ENCODE results near the gene TRAPPC2L.
"Not testable (repeated sequence)": the region's sequence is repeated elsewhere in the genome, so short reads cannot be mapped to it uniquely, and the experiment has no call there.

Gene TRAPPC2L

DNA sequence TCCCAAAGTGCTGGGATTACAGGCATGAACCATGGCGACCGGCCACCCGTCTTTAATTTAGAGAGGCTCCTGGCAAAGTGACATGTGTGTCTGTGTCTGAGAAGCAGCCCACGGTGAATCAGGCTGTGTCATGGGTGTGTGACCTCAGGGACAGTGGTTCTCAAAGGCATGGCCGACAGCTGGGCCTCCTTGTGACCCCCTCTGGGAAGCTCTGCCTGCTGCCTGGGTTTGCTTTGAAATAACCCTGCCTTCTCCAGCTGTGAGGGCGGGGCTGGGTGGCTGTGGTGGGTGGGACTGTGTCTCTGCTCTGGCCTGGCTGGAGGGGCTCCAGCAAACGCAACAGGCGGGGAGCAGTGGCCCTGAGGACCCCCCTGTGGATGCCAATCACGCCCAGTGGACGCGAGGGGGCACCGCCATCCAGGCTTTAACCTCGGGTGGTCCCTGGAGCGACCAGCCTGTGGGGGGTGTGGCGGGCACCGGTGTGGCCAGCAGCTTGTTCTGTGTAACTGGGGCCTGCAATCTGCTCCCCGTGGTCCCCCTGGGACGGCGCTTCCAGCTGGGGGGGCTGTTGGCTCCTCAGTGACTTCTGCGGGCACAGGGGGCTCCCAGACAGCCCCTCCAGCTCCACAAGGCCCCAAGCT lies 36.4 kb upstream of the TRAPPC2L start:
- no peak overlapping the region for H3K14ac ChIP-seq (ENCODE audit: low read length)
- peak overlapping the region; percentile 44 for H3K9ac ChIP-seq (ENCODE audit: low read depth, low read length, poor library complexity)
- no peak overlapping the region for H3K18ac ChIP-seq (ENCODE audit: low read length)
- H3K4ac ChIP-seq (ENCODE audit: low read length): no peak overlapping the region
- H2AK5ac ChIP-seq (ENCODE audit: low read depth, low read length): no peak overlapping the region
- H3K27me3 ChIP-seq (ENCODE audit: control insufficient read depth in 3 of 3, insufficient read depth in 3 of 3, low read depth in 1 of 3, low read length in 3 of 3): no peaks in the 10 kb centered on the region
- no peak overlapping the region for H3K27ac ChIP-seq (replicated peaks; ENCODE audit: low read length)
- no peak overlapping the region for H2BK120ac ChIP-seq (ENCODE audit: low read depth, low read length)
- no peaks in the 10 kb centered on the region for H3K9me3 ChIP-seq (replicated peaks in 1 of 2; ENCODE audit: control insufficient read depth in 2 of 2, insufficient read depth in 1 of 2, low read depth in 1 of 2, low read length in 2 of 2)
- WGBS, 2 donors (ENCODE audit: extremely low coverage in 2 of 2, insufficient read length in 2 of 2, insufficient replicate concordance in 1 of 2): no CpG with 5 or more reads among the region's 20 CpGs
- H4K8ac ChIP-seq (ENCODE audit: low read depth, low read length): no peak overlapping the region
- no peak overlapping the region for H2AFZ ChIP-seq (ENCODE audit: low read length)
- H4K91ac ChIP-seq (ENCODE audit: low read depth, low read length, poor library complexity): no peak overlapping the region
- no peak overlapping the region for H2BK12ac ChIP-seq (ENCODE audit: low read length)
- no peak overlapping the region for H2BK15ac ChIP-seq (ENCODE audit: low read length)
- DNase-seq (ENCODE audit: low spot score): no peak
- no peaks in the 10 kb centered on the region for H3K79me1 ChIP-seq (ENCODE audit: low read depth, low read length)
- no peaks in the 10 kb centered on the region for H3K4me1 ChIP-seq (ENCODE audit: control insufficient read depth in 2 of 2, insufficient read depth in 1 of 2, low read depth in 1 of 2, low read length in 2 of 2)
- no peak overlapping the region for H3K4me2 ChIP-seq (ENCODE audit: insufficient read depth, low read length, poor library complexity, severe bottlenecking)
- H3K4me3 ChIP-seq (ENCODE audit: low read length in 2 of 2): no peak overlapping the region
- no peaks in the 10 kb centered on the region for H3K36me3 ChIP-seq (replicated peaks in 1 of 2; ENCODE audit: control insufficient read depth in 2 of 2, insufficient read depth in 2 of 2, low read length in 2 of 2)
- H2BK5ac ChIP-seq (ENCODE audit: low read length): no peak overlapping the region
- H3K23ac ChIP-seq (ENCODE audit: low read depth, low read length, poor library complexity): no peak overlapping the region

DNA sequence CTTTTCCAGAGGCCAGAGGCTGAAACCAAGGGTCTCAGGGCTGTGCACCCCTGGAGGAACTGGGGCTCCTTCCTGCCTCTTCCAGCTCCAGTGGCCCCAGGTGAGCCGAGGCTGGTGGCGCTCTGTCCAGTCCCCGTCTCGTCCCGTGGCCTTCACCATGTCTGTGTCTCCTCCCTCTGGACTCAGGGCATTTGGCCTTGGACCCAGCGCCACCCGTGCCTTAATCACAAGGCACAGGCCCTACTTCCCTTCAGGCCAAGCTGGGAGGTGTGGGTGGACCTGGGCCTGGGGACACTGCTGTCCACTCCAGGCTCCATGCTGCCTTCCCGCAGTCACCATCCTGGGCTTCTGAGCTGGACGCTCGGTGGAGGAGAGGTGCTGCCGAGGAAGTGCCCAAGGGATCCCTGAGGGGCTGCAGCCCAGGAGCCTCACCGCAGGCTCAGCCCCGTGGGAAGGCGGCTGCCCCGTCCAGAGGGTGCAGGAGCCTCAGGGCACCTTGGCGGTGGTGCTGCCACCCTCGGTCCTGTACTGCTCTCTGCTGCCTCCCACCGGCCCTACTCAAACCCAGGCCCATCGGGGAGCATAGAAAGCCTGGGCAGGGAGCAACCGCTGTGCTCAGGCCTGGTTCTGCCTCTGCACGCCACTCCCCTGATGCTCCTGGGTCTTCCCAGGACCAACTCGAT lies 35.6 kb upstream of the TRAPPC2L start:
- Histone ChIP-seq H3K14ac (ENCODE audit: low read length) (no peak overlapping the region), H3K9me3 (replicated peaks in 1 of 2; ENCODE audit: control insufficient read depth in 2 of 2, insufficient read depth in 1 of 2, low read depth in 1 of 2, low read length in 2 of 2) (no peaks in the 10 kb centered on the region), H3K4me3 (ENCODE audit: low read length in 2 of 2) (no peak overlapping the region), H2AK5ac (ENCODE audit: low read depth, low read length) (no peak overlapping the region), H4K91ac (ENCODE audit: low read depth, low read length, poor library complexity) (no peak overlapping the region), H2BK5ac (ENCODE audit: low read length) (peak overlapping the region; percentile 39), H3K9ac (ENCODE audit: low read depth, low read length, poor library complexity) (no peak overlapping the region), H3K4me2 (ENCODE audit: insufficient read depth, low read length, poor library complexity, severe bottlenecking) (peak overlapping the region; percentile 18), H3K23ac (ENCODE audit: low read depth, low read length, poor library complexity) (peak overlapping the region; percentile 65), H2BK15ac (ENCODE audit: low read length) (no peak overlapping the region), H3K4me1 (ENCODE audit: control insufficient read depth in 2 of 2, insufficient read depth in 1 of 2, low read depth in 1 of 2, low read length in 2 of 2) (no peaks in the 10 kb centered on the region), H2AFZ (ENCODE audit: low read length) (no peak overlapping the region), H4K8ac (ENCODE audit: low read depth, low read length) (no peak overlapping the region), H2BK12ac (ENCODE audit: low read length) (no peak overlapping the region), H2BK120ac (ENCODE audit: low read depth, low read length) (no peak overlapping the region), H3K27me3 (ENCODE audit: control insufficient read depth in 3 of 3, insufficient read depth in 3 of 3, low read depth in 1 of 3, low read length in 3 of 3) (no peaks in the 10 kb centered on the region), H3K18ac (ENCODE audit: low read length) (no peak overlapping the region), H3K4ac (ENCODE audit: low read length) (no peak overlapping the region), H3K27ac (replicated peaks; ENCODE audit: low read length) (no peak overlapping the region), H3K36me3 (replicated peaks in 1 of 2; ENCODE audit: control insufficient read depth in 2 of 2, insufficient read depth in 2 of 2, low read length in 2 of 2) (no peaks in the 10 kb centered on the region), H3K79me1 (ENCODE audit: low read depth, low read length) (no peaks in the 10 kb centered on the region)
- WGBS, 2 donors (ENCODE audit: extremely low coverage in 2 of 2, insufficient read length in 2 of 2, insufficient replicate concordance in 1 of 2): no CpG with 5 or more reads among the region's 22 CpGs
- no peak for DNase-seq (ENCODE audit: low spot score)

DNA sequence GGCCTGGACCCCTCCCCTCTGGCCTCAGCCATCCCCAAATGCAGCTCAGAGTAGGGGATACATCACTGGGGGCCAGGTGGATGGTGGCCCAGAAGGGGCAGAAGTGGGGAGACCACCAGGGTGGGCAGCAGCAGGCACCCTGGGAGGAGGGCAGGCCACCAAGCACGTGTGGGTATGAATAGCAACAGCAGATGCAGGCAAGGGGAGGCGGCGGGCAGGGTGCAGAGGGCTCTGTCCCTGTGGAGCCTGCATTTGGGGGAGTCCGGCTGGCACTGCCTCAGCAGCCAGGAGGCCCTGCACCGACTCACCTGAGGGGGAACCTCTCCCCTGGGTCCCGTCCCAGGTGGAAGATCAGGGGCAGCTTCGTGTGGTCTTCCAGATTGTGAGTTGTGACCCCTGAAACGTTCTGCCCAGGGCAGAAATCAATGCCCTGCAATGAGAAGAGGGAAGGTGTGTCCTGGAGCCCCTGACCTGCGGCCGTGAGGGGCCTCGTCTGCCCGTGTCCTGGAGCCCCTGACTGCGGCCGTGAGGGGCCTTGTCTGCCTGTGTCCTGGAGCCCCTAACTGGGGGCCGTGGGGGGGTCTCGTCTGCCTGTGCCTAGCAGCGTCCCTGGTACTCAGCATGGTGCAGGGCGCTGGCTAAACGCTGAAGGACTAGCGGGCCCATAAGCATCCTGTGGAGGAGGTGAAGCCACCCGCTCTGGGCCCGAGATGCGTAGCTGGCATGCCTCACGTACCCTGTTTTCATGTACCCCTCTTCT lies 34.5 kb upstream of the TRAPPC2L start:
- Histone ChIP-seq H3K4me3 (ENCODE audit: low read length in 2 of 2) (no peak overlapping the region), H3K4me1 (ENCODE audit: control insufficient read depth in 2 of 2, insufficient read depth in 1 of 2, low read depth in 1 of 2, low read length in 2 of 2) (no peaks in the 10 kb centered on the region), H2BK5ac (ENCODE audit: low read length) (peak overlapping the region; percentile 39), H3K18ac (ENCODE audit: low read length) (no peak overlapping the region), H3K79me1 (ENCODE audit: low read depth, low read length) (no peaks in the 10 kb centered on the region), H3K14ac (ENCODE audit: low read length) (no peak overlapping the region), H3K27me3 (ENCODE audit: control insufficient read depth in 3 of 3, insufficient read depth in 3 of 3, low read depth in 1 of 3, low read length in 3 of 3) (no peaks in the 10 kb centered on the region), H3K9ac (ENCODE audit: low read depth, low read length, poor library complexity) (no peak overlapping the region), H3K23ac (ENCODE audit: low read depth, low read length, poor library complexity) (peak overlapping the region; percentile 44), H2BK120ac (ENCODE audit: low read depth, low read length) (no peak overlapping the region), H3K4ac (ENCODE audit: low read length) (no peak overlapping the region), H2BK12ac (ENCODE audit: low read length) (no peak overlapping the region), H2AK5ac (ENCODE audit: low read depth, low read length) (no peak overlapping the region), H4K91ac (ENCODE audit: low read depth, low read length, poor library complexity) (no peak overlapping the region), H3K36me3 (replicated peaks in 1 of 2; ENCODE audit: control insufficient read depth in 2 of 2, insufficient read depth in 2 of 2, low read length in 2 of 2) (no peaks in the 10 kb centered on the region), H2AFZ (ENCODE audit: low read length) (no peak overlapping the region), H3K27ac (replicated peaks; ENCODE audit: low read length) (no peak overlapping the region), H2BK15ac (ENCODE audit: low read length) (no peak overlapping the region), H3K9me3 (replicated peaks in 1 of 2; ENCODE audit: control insufficient read depth in 2 of 2, insufficient read depth in 1 of 2, low read depth in 1 of 2, low read length in 2 of 2) (no peaks in the 10 kb centered on the region), H3K4me2 (ENCODE audit: insufficient read depth, low read length, poor library complexity, severe bottlenecking) (no peak overlapping the region), H4K8ac (ENCODE audit: low read depth, low read length) (no peak overlapping the region)
- WGBS, 2 donors (ENCODE audit: extremely low coverage in 2 of 2, insufficient read length in 2 of 2, insufficient replicate concordance in 1 of 2): no CpG with 5 or more reads among the region's 24 CpGs
- DNase-seq (ENCODE audit: low spot score): no peak

DNA sequence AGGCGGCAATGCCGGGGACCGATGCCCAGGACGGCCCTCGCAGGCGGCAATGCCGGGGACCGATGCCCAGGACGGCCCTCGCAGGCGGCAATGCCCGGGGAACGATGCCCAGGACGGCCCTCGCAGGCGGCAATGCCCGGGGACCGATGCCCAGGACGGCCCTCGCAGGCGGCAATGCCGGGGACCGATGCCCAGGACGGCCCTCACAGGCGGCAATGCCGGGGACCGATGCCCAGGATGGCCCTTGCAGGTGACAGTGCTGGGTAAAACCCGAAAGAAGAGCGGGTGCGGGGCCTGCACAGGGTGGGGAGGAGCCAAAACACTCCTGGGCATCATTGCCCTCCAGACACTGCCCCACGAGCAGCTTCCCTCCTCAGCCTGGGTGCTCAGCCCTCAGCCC lies 33.3 kb upstream of the TRAPPC2L start:
- H2BK15ac ChIP-seq (ENCODE audit: low read length); H3K36me3 ChIP-seq (replicated peaks in 1 of 2; ENCODE audit: control insufficient read depth in 2 of 2, insufficient read depth in 2 of 2, low read length in 2 of 2); H3K14ac ChIP-seq (ENCODE audit: low read length); H2BK120ac ChIP-seq (ENCODE audit: low read depth, low read length); H3K79me1 ChIP-seq (ENCODE audit: low read depth, low read length); H4K91ac ChIP-seq (ENCODE audit: low read depth, low read length, poor library complexity); H2AFZ ChIP-seq (ENCODE audit: low read length); H3K23ac ChIP-seq (ENCODE audit: low read depth, low read length, poor library complexity); H3K4ac ChIP-seq (ENCODE audit: low read length); H3K9me3 ChIP-seq (replicated peaks in 1 of 2; ENCODE audit: control insufficient read depth in 2 of 2, insufficient read depth in 1 of 2, low read depth in 1 of 2, low read length in 2 of 2); H3K18ac ChIP-seq (ENCODE audit: low read length); H3K4me1 ChIP-seq (ENCODE audit: control insufficient read depth in 2 of 2, insufficient read depth in 1 of 2, low read depth in 1 of 2, low read length in 2 of 2); H2BK5ac ChIP-seq (ENCODE audit: low read length); H3K4me2 ChIP-seq (ENCODE audit: insufficient read depth, low read length, poor library complexity, severe bottlenecking); H3K4me3 ChIP-seq (ENCODE audit: low read length in 2 of 2); H2BK12ac ChIP-seq (ENCODE audit: low read length); H3K27me3 ChIP-seq (ENCODE audit: control insufficient read depth in 3 of 3, insufficient read depth in 3 of 3, low read depth in 1 of 3, low read length in 3 of 3); H2AK5ac ChIP-seq (ENCODE audit: low read depth, low read length); DNase-seq (ENCODE audit: low spot score); H3K27ac ChIP-seq (replicated peaks; ENCODE audit: low read length); H3K9ac ChIP-seq (ENCODE audit: low read depth, low read length, poor library complexity): not testable (repeated sequence)
- H4K8ac ChIP-seq (ENCODE audit: low read depth, low read length): peak overlapping the region; percentile 17
- WGBS, 2 donors (ENCODE audit: extremely low coverage in 2 of 2, insufficient read length in 2 of 2, insufficient replicate concordance in 1 of 2): no CpG with 5 or more reads among the region's 31 CpGs

All from neuronal stem cell (in vitro differentiated cells).